Stomach (tissue), 9 donors: ENCODE results near the gene NUMA1. TPM values are rescaled to one million over a fixed set of nuclear protein-coding genes. Genes with fewer than 3 reads are reported as not detected.

Source experiments
- DNase-seq, 2 donors: peaks; one replicate each; pipeline versions ENCODE4 v3.0.0 to v3.0.0-alpha.2; 2013 to 2019
- H3K27ac ChIP-seq, 5 donors: fragments of 200-600 bp in 4 of 5; sonication (generic) in 4 of 5; one replicate each; pipeline ENCODE4 v1.5.1; 2013 to 2019; ENCODE audit warnings: mild to moderate bottlenecking in 1 of 5, moderate library complexity in 1 of 5
- H3K27me3 ChIP-seq, 3 donors: fragments of 200-600 bp; sonication (generic); one replicate each; pipeline ENCODE4 v1.5.1; 2017 to 2019; ENCODE audit warnings: mixed run types in 1 of 3
- H3K36me3 ChIP-seq, 4 donors: fragments of 200-600 bp; sonication (generic); 1 replicate in 3 of 4; 2 replicates in 1 of 4; pipeline ENCODE4 v1.5.1; 2016 to 2019
- H3K4me1 ChIP-seq, 4 donors: fragments of 200-600 bp; sonication (generic); one replicate each; pipeline ENCODE4 v1.5.1; 2016 to 2019
- H3K4me3 ChIP-seq, 4 donors: fragments of 200-600 bp; sonication (generic) in 3 of 4; one replicate each; pipeline ENCODE4 v1.5.1; 2016 to 2019; ENCODE audit warnings: mild to moderate bottlenecking in 1 of 4
- H3K9me3 ChIP-seq, 4 donors: fragments of 200-600 bp; sonication (generic); one replicate each; pipeline ENCODE4 v1.5.1; 2016 to 2019
- CTCF ChIP-seq, 7 experiments: fragments of 450-650 bp in 4 of 7; fragments of 200-600 bp in 3 of 7; sonication (generic) in 3 of 7; IDR thresholded peaks; one replicate each; pipeline ENCODE4 v1.5.1; 2016 to 2019; ENCODE audit warnings: antibody characterized with exemption in 7 of 7, control low read depth in 2 of 7, mild to moderate bottlenecking in 1 of 7
- EP300 ChIP-seq: sonication (generic); formaldehyde crosslinking; IDR thresholded peaks from one replicate; pipeline ENCODE4 v1.6.1; 2017; ENCODE audit warnings: antibody characterized with exemption
- POLR2A ChIP-seq, 4 donors: fragments of 450-650 bp; IDR thresholded peaks; one replicate each; pipeline ENCODE4 v1.6.1; 2016; ENCODE audit warnings: antibody characterized with exemption in 4 of 4, control low read depth in 2 of 4, mild to moderate bottlenecking in 1 of 4, moderate library complexity in 1 of 4
- POLR2AphosphoS5 ChIP-seq, 3 donors: sonication (generic); formaldehyde crosslinking; IDR thresholded peaks; one replicate each; pipeline ENCODE4 v1.6.1; 2016; ENCODE audit warnings: antibody characterized with exemption in 3 of 3
- WGBS, 5 donors: extraction: QIAGEN DNeasy Blood & Tissue Kit in 3 of 5; methylation state at CpG; one replicate each; pipeline versions ENCODE4 v1.1.5 to v1.1.7; 2013 to 2018; 5-methylcytosine and 5-hydroxymethylcytosine counted together
- intact Hi-C: fragments of 100-400 bp; cut with DNase I; formaldehyde crosslinking; loops from one replicate; pipeline ENCODE4 v1.15.1; 2023; ENCODE audit warnings: low total_unique reads
- polyA plus RNA-seq, 3 donors: library from polyadenylated mRNA; stranded (reverse); fragments of 200-250 nt; gene quantifications; one replicate each; pipeline ENCODE4 v1.2.3, GENCODE V29; 2013
- total RNA-seq, 5 donors: library from RNA; depleted of rRNA; stranded (reverse); fragments of >200 nt; gene quantifications; one replicate each; pipeline versions ENCODE4 v1.1.0 to v1.2.3, GENCODE V29; 2014 to 2016
- donor health status: healthy with polysubstance abuse.
- donor health status: Bipolar disorder and iron deficiency.
- donor health status: healthy.

The NUMA1 gene
- total and polyA plus RNA-seq, 8 donors: 84.2 to 619 (median 182) TPM

DNA sequence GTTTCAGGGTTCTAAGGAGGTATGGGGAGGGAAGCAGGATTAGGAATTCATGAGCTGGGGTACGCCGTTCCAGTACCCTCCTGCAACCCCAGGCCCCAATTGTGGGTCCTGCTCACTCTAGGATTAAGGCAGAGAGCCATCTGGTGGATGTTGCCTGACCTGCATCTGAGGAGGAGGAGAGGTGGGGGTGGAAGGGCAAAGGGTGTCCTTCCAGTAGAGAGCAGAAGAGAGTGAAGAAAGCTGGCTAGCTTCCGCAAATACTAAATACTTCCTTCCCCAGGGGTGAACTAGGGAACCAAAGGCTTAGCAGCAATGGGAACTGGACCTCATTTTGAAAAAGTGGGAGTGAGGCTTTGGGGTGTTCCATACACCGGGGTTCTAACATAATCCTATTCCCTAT is 10.9 kb upstream of the NUMA1 start:
- Histone ChIP-seq H3K36me3 (peaks cover 17 to 57% (median 49%) of the 10 kb centered on the region in 4 donors), H3K27me3 (no peaks in the 10 kb centered on the region), H3K4me1 (peaks cover 0 to 29% (median 15%) of the 10 kb centered on the region in 4 donors), H3K27ac (peak overlapping the region in 4 of 5 donors; percentile 23 to 66 (median 44)), H3K9me3 (no peaks in the 10 kb centered on the region), H3K4me3 (no peak overlapping the region)
- TF ChIP-seq POLR2A (IDR thresholded peaks at IDR 0.05): no peak
- no peak for TF ChIP-seq EP300
- TF ChIP-seq CTCF (IDR thresholded peaks at IDR 0.05): peak in 6 of 7 experiments; percentile 29 to 96 (median 86)
- peak in 1 of 3 donors; percentile 73 for TF ChIP-seq POLR2AphosphoS5 (IDR thresholded peaks at IDR 0.05)
- peak; percentile 71 to 88 for DNase-seq
- intact Hi-C loops: loop anchor here (5.0 kb wide), 1 partner anchor 64 kb away; no protein-coding TSS in a partner anchor
- 23 to 41% (median 32%) methylated on average over 4 of the region's 4 CpGs for WGBS, 5 donors

DNA sequence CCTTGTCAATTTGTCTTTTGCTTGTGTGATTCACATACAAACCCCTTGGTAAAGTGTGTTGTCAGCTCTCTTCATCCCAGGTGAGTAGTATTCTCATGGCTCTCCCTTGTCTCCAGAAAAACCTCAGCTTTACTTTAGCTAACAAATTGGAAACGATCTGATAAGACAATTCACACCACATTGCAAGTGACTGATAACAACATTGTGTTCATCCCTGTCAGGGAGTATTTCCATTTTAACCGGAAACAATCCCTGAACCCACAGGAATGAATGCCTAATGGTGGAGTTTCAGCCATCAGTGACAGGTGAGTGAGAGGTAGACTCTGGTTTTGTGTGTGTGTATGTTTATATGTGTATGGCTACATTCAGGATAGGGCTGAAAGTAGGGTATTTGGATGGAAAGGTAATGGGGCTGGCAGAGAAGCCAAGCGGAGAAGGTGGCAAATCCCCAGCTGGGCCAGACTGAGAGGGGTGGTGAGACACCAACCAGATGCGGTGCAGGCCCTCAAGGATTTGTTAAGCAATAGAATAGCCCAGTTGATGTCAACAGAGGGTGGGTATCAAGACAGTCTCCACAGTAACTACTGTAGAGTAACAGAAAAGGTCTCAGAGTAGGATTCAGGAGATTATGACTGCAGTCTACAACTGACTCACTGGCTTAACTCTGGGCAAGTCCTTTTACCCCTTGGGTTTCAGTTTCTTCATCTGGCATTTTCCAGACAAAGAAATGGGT is 7.9 kb upstream of the NUMA1 start:
- H3K27ac ChIP-seq: no peak overlapping the region

DNA sequence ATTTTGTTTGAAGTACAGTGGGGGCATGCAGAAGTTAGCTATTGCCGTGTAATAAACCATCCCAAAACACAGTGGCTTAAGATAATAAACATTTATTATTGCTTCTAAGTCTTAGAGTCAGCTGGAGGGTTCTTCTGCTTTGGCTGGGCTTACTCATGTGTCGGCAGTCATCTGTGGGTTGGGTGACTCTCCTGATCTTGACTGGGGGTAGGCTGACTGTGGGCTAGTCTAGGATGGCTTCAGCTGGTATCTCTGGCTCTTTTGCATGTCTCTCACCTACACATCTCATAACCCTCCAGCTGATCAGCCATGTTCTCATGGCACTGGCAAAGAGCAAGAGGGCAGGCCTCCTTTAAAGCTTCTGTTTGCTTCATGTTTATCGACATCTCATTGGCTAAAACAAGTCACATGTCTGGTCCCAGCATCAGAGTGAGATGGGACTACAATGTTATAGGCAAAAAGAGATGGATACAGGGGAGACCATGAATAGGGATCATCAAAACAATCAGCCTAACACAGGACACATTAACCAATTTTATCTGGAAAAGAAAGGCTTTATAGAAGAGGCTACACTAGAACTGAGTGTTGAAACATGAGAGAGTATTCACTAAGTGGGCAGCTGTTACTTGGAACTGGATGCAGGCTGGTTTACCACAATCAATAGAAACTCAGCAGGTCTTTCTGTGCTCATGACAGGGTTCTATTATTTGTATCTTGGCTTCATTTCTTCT is 5.4 kb upstream of the NUMA1 start:
- DNase-seq: no peak
- no peak overlapping the region for H3K4me3 ChIP-seq
- H3K9me3 ChIP-seq: no peaks in the 10 kb centered on the region
- WGBS, 5 donors: 84 to 90% (median 88%) methylated on average over 3 of the region's 3 CpGs
- H3K4me1 ChIP-seq: peaks cover 7 to 33% (median 20%) of the 10 kb centered on the region in 4 donors
- TF ChIP-seq POLR2A (IDR thresholded peaks at IDR 0.05): no peak
- no peak for TF ChIP-seq CTCF (IDR thresholded peaks at IDR 0.05)
- TF ChIP-seq EP300: no peak
- no peak for TF ChIP-seq POLR2AphosphoS5 (IDR thresholded peaks at IDR 0.05)
- H3K27ac ChIP-seq: no peak overlapping the region
- intact Hi-C loops: no loop called here
- no peaks in the 10 kb centered on the region for H3K27me3 ChIP-seq
- peaks cover 0 to 32% (median 21%) of the 10 kb centered on the region in 4 donors for H3K36me3 ChIP-seq

More for the DNA sequence above, 7.9 kb upstream of the NUMA1 start:
- peaks cover 0 to 29% (median 15%) of the 10 kb centered on the region in 4 donors for H3K4me1 ChIP-seq
- intact Hi-C loops: no loop called here
- no peak for DNase-seq
- TF ChIP-seq EP300 (no peak), POLR2A (IDR thresholded peaks at IDR 0.05) (no peak), POLR2AphosphoS5 (IDR thresholded peaks at IDR 0.05) (no peak), CTCF (IDR thresholded peaks at IDR 0.05) (no peak)
- WGBS, 5 donors: 71 to 81% (median 79%) methylated on average over 4 of the region's 4 CpGs
- no peaks in the 10 kb centered on the region for H3K9me3 ChIP-seq
- no peak overlapping the region for H3K4me3 ChIP-seq
- H3K36me3 ChIP-seq: peaks cover 0 to 32% (median 21%) of the 10 kb centered on the region in 4 donors
- no peaks in the 10 kb centered on the region for H3K27me3 ChIP-seq

- H3K27me3 ChIP-seq: no peaks in the 10 kb centered on the region
- H3K36me3 ChIP-seq: peaks cover 0 to 27% (median 19%) of the 10 kb centered on the region in 4 donors
- no peak overlapping the region for H3K27ac ChIP-seq
- intact Hi-C loops: no loop called here
- H3K9me3 ChIP-seq: no peaks in the 10 kb centered on the region
- peaks cover 8 to 28% (median 18%) of the 10 kb centered on the region in 4 donors for H3K4me1 ChIP-seq
- no peak overlapping the region for H3K4me3 ChIP-seq
- TF ChIP-seq POLR2A (IDR thresholded peaks at IDR 0.05): no peak
- TF ChIP-seq CTCF (IDR thresholded peaks at IDR 0.05): no peak
- no peak for TF ChIP-seq POLR2AphosphoS5 (IDR thresholded peaks at IDR 0.05)
- DNase-seq: no peak
- 82 to 100% (median 93%) methylated on average over 1 of the region's 1 CpG for WGBS, 5 donors
These were observed 4.6 kb upstream of the NUMA1 start for GRCh38 chr11:72084965-72085364.
